Hepatocyte (in vitro differentiated cells): Measurements from ENCODE around the gene CACTIN. TPM values are rescaled to one million over a fixed set of nuclear protein-coding genes. Genes with fewer than 3 reads are reported as not detected.

Source experiments
- DNase-seq: peaks from one replicate; pipeline ENCODE4 v3.0.0-alpha.2; 2016; ENCODE audit warnings: low spot score
- H2AFZ ChIP-seq: fragments of 200-600 bp; sonication (generic); 2 replicates; pipeline ENCODE4 v1.6.0; 2016; ENCODE audit warnings: antibody characterized with exemption, mild to moderate bottlenecking
- H3K27ac ChIP-seq: fragments of 200-600 bp; sonication (generic); 2 replicates; pipeline ENCODE4 v1.5.1; 2016; ENCODE audit warnings: mild to moderate bottlenecking
- H3K27me3 ChIP-seq: fragments of 200-600 bp; sonication (generic); 2 replicates; pipeline ENCODE4 v1.6.1; 2016
- H3K36me3 ChIP-seq: fragments of 200-600 bp; sonication (generic); replicated peaks from 2 replicates; pipeline ENCODE4 v1.5.1; 2016; ENCODE audit warnings: low read depth; ENCODE audit not compliant: insufficient read depth
- H3K4me1 ChIP-seq: fragments of 200-600 bp; sonication (generic); 2 replicates; pipeline ENCODE4 v1.5.1; 2016; ENCODE audit warnings: mild to moderate bottlenecking, moderate library complexity; ENCODE audit not compliant: insufficient read depth
- H3K4me2 ChIP-seq: fragments of 200-600 bp; sonication (generic); 2 replicates; pipeline ENCODE4 v1.6.0; 2016
- H3K4me3 ChIP-seq: fragments of 200-600 bp; sonication (generic); 2 replicates; pipeline ENCODE4 v1.5.1; 2016; ENCODE audit warnings: mild to moderate bottlenecking
- H3K79me2 ChIP-seq: fragments of 200-600 bp; sonication (generic); 2 replicates; pipeline ENCODE4 v1.6.0; 2017; ENCODE audit warnings: mild to moderate bottlenecking
- H3K9me2 ChIP-seq: fragments of 200-600 bp; sonication (generic); replicated peaks from 2 replicates; pipeline ENCODE4 v1.6.0; 2017; ENCODE audit warnings: mild to moderate bottlenecking; ENCODE audit not compliant: insufficient read depth
- H3K9me3 ChIP-seq: fragments of 200-600 bp; sonication (generic); 2 replicates; pipeline ENCODE4 v1.5.1; 2016; ENCODE audit warnings: low read depth, mild to moderate bottlenecking
- H4K20me1 ChIP-seq: fragments of 200-600 bp; sonication (generic); 2 replicates; pipeline ENCODE4 v1.6.0; 2016; ENCODE audit warnings: mild to moderate bottlenecking; ENCODE audit not compliant: insufficient read depth, poor library complexity, severe bottlenecking
- CTCF ChIP-seq: fragments of 200-600 bp; sonication (generic); IDR thresholded peaks from 2 replicates; pipeline ENCODE4 v1.5.1; 2016; ENCODE audit warnings: antibody characterized with exemption, mild to moderate bottlenecking; ENCODE audit not compliant: poor library complexity
- EZH2 ChIP-seq: fragments of 200-600 bp; sonication (generic); IDR thresholded peaks from 2 replicates; pipeline ENCODE4 v1.6.1; 2016; ENCODE audit warnings: antibody characterized with exemption, mild to moderate bottlenecking, borderline replicate concordance
- EZH2phosphoT487 ChIP-seq: fragments of 200-600 bp; sonication (generic); IDR thresholded peaks from one replicate; pipeline ENCODE4 v1.6.1; 2018; ENCODE audit warnings: antibody characterized with exemption, mild to moderate bottlenecking, low read depth, moderate library complexity; ENCODE audit not compliant: unreplicated experiment, severe bottlenecking
- WGBS: methylation state at CpG from one replicate; pipeline ENCODE4 v1.1.6; 2016; ENCODE audit warnings: low lambda C conversion rate; ENCODE audit errors: missing lambda C conversion rate; 5-methylcytosine and 5-hydroxymethylcytosine counted together
- polyA plus RNA-seq: library from polyadenylated mRNA; unstranded; fragments of >200 nt; fragmentation: Nextera tagmentation; extraction: Ambion mirVana; gene quantifications from 2 replicates; pipeline ENCODE4 v1.2.1, GENCODE V29; 2016
- total RNA-seq: library from RNA; depleted of rRNA; stranded (reverse); fragments of >200 nt; gene quantifications from 2 replicates; pipeline ENCODE4 v1.2.3, GENCODE V29; 2014

CACTIN gene
- total and polyA plus RNA-seq, 2 experiments from 2014 or later, result 15.7 to 18.3 TPM

GRCh38 chr19:3613818-3614661, 12.6 kb downstream of the CACTIN start:
- H4K20me1 ChIP-seq, result no peaks in the 10 kb centered on the region
- no peak overlapping the region for H2AFZ ChIP-seq
- H3K36me3 ChIP-seq, result no peaks in the 10 kb centered on the region
- no peaks in the 10 kb centered on the region for H3K79me2 ChIP-seq
- H3K4me3 ChIP-seq, result no peak overlapping the region
- no peaks in the 10 kb centered on the region for H3K9me3 ChIP-seq
- no peak for TF ChIP-seq CTCF
- TF ChIP-seq EZH2, result no peak
- no peak for TF ChIP-seq EZH2phosphoT487
- H3K9me2 ChIP-seq, result no peaks in the 10 kb centered on the region
- no peak overlapping the region for H3K4me2 ChIP-seq
- 95% methylated on average over 32 of the region's 39 CpGs for WGBS
- DNase-seq, result no peak
- no peak overlapping the region for H3K27ac ChIP-seq
- H3K27me3 ChIP-seq, result no peaks in the 10 kb centered on the region
- H3K4me1 ChIP-seq, result no peaks in the 10 kb centered on the region

GRCh38 chr19:3612901-3613741, 13.5 kb downstream of the CACTIN start:
- H2AFZ ChIP-seq, result no peak overlapping the region
- H3K4me3 ChIP-seq, result no peak overlapping the region
- H3K4me2 ChIP-seq, result no peak overlapping the region
- H3K27ac ChIP-seq, result no peak overlapping the region
- H3K9me2 ChIP-seq, result no peaks in the 10 kb centered on the region
- H3K27me3 ChIP-seq, result no peaks in the 10 kb centered on the region
- H3K4me1 ChIP-seq, result no peaks in the 10 kb centered on the region
- no peak for TF ChIP-seq CTCF
- no peak for TF ChIP-seq EZH2
- no peak for TF ChIP-seq EZH2phosphoT487
- 95% methylated on average over 48 of the region's 79 CpGs for WGBS
- no peaks in the 10 kb centered on the region for H3K9me3 ChIP-seq
- no peak for DNase-seq
- no peaks in the 10 kb centered on the region for H3K79me2 ChIP-seq
- no peaks in the 10 kb centered on the region for H4K20me1 ChIP-seq
- H3K36me3 ChIP-seq, result no peaks in the 10 kb centered on the region

GRCh38 chr19:3612330-3612729, 14.3 kb downstream of the CACTIN start:
- Histone ChIP-seq H4K20me1 (no peaks in the 10 kb centered on the region), H2AFZ (no peak overlapping the region), H3K4me2 (no peak overlapping the region), H3K36me3 (no peaks in the 10 kb centered on the region), H3K9me2 (no peaks in the 10 kb centered on the region), H3K9me3 (no peaks in the 10 kb centered on the region), H3K27me3 (peaks cover 2% of the 10 kb centered on the region), H3K4me3 (no peak overlapping the region), H3K4me1 (peaks cover 5% of the 10 kb centered on the region), H3K27ac (no peak overlapping the region), H3K79me2 (no peaks in the 10 kb centered on the region)
- 98% methylated on average over 28 of the region's 33 CpGs for WGBS
- TF ChIP-seq EZH2, result no peak
- no peak for TF ChIP-seq CTCF
- TF ChIP-seq EZH2phosphoT487, result no peak
- DNase-seq, result no peak
